Spleen (tissue), 7 donors: Measurements from ENCODE around the gene SEMA4G.

Experiments used
- CTCF ChIP-seq, 11 experiments: fragments of 200-600 bp in 7 of 11; fragments of 450-650 bp in 4 of 11; sonication (generic) in 4 of 11; IDR thresholded peaks in 8 of 11; conservative IDR thresholded peaks in 3 of 11; 1 replicate in 7 of 11; 2 replicates in 4 of 11; pipeline versions ENCODE4 v1.4.0 to v1.8.0; 2016 to 2021; ENCODE audit warnings: antibody characterized with exemption in 11 of 11, inconsistent platforms in 4 of 11, mild to moderate bottlenecking in 1 of 11
- POLR2A ChIP-seq, 3 donors: fragments of 450-650 bp; IDR thresholded peaks; one replicate each; pipeline ENCODE4 v1.5.1; 2017; ENCODE audit warnings: antibody characterized with exemption in 3 of 3, mild to moderate bottlenecking in 1 of 3
- POLR2AphosphoS5 ChIP-seq, 3 donors: sonication (generic); formaldehyde crosslinking; IDR thresholded peaks; one replicate each; pipeline ENCODE4 v1.5.1; 2017; ENCODE audit warnings: antibody characterized with exemption in 3 of 3
- donor health status: DM: no; HTN: no; CAD: no; lungs with moderate emphysema.
- donor health status: DM: no; HTN: no; CAD: no.
- donor health status: DM: no; HTN: no; CAD: no.

- TF ChIP-seq POLR2AphosphoS5 (IDR thresholded peaks at IDR 0.05): no peak
- no peak for TF ChIP-seq POLR2A (IDR thresholded peaks at IDR 0.05)
- TF ChIP-seq CTCF (IDR thresholded peaks at IDR 0.05 in 8 of 11, conservative IDR thresholded peaks at IDR 0.05 in 3 of 11): no peak
Measured at GRCh38 chr10:100995181-100995580, 25.9 kb downstream of the SEMA4G start.
